Stimulated activated CD8-positive, alpha-beta memory T cell treated with anti-CD3 and anti-CD28 coated beads, Interleukin-15, amount 100 ng/mL, for 24 hours (primary cell): ENCODE measurements around the gene GRIA3.
"Not testable (repeated sequence)": the region's sequence is repeated elsewhere in the genome, so short reads cannot be mapped to it uniquely, and the experiment has no call there.

Source experiments
- DNase-seq: peaks from one replicate; pipeline ENCODE4 v3.0.0-alpha.2; 2020; ENCODE audit warnings: low read depth

GRIA3 gene

GRCh38 chrX:123277347-123277746, 93.3 kb downstream of the GRIA3 start:
- DNase-seq: no peak

GRCh38 chrX:123277821-123278220, 93.7 kb downstream of the GRIA3 start:
- DNase-seq: no peak

- DNase-seq: no peak
Measured at GRCh38 chrX:123282241-123282640, 98.2 kb downstream of the GRIA3 start.

GRCh38 chrX:123283407-123283806, 99.3 kb downstream of the GRIA3 start:
- DNase-seq: not testable (repeated sequence)

GRCh38 chrX:123291623-123292022, 107.5 kb downstream of the GRIA3 start:
- no peak for DNase-seq

- DNase-seq: no peak
Measured at GRCh38 chrX:123298026-123298425, 113.9 kb downstream of the GRIA3 start.

- no peak for DNase-seq
Measured at GRCh38 chrX:123303429-123303828, 119.4 kb downstream of the GRIA3 start.

GRCh38 chrX:123308658-123309057, 124.6 kb downstream of the GRIA3 start:
- no peak for DNase-seq

GRCh38 chrX:123310112-123310511, 126.0 kb downstream of the GRIA3 start:
- DNase-seq: no peak

- no peak for DNase-seq
Measured at GRCh38 chrX:123311486-123311885, 127.4 kb downstream of the GRIA3 start.

GRCh38 chrX:123313486-123313885, 129.4 kb downstream of the GRIA3 start:
- DNase-seq: no peak

GRCh38 chrX:123320622-123321021, 136.5 kb downstream of the GRIA3 start:
- no peak for DNase-seq

GRCh38 chrX:123322536-123322935, 138.5 kb downstream of the GRIA3 start:
- no peak for DNase-seq

GRCh38 chrX:123324625-123325024, 140.5 kb downstream of the GRIA3 start:
- no peak for DNase-seq

GRCh38 chrX:123330229-123330942, 146.3 kb downstream of the GRIA3 start:
- DNase-seq: no peak

GRCh38 chrX:123331349-123331748, 147.3 kb downstream of the GRIA3 start:
- DNase-seq: no peak

- DNase-seq: no peak
Measured at GRCh38 chrX:123331859-123332258, 147.8 kb downstream of the GRIA3 start.

- no peak for DNase-seq
Measured at GRCh38 chrX:123336666-123337065, 152.6 kb downstream of the GRIA3 start.

- no peak for DNase-seq
Measured at GRCh38 chrX:123337886-123338639, 154.0 kb downstream of the GRIA3 start.

GRCh38 chrX:123339221-123339905, 155.3 kb downstream of the GRIA3 start:
- no peak for DNase-seq

GRCh38 chrX:123340696-123341095, 156.6 kb downstream of the GRIA3 start:
- DNase-seq: no peak

- no peak for DNase-seq
Measured at GRCh38 chrX:123348468-123348867, 164.4 kb downstream of the GRIA3 start.

GRCh38 chrX:123350226-123350625, 166.1 kb downstream of the GRIA3 start:
- DNase-seq: no peak
